H1 (cell line): Measurements from ENCODE around the gene KRCC1. TPM values are rescaled to one million over a fixed set of nuclear protein-coding genes. Genes with fewer than 3 reads are reported as not detected.
A peak's percentile ranks its signal among the peaks of the same experiment; 100 is the strongest.

ENCODE experiments used
- EGR1 ChIP-seq: IDR thresholded peaks from 2 replicates; pipeline ENCODE4 v1.6.1; 2011; ENCODE audit warnings: low read depth, low read length, borderline replicate concordance
- GTF2F1 ChIP-seq: IDR thresholded peaks from 2 replicates; pipeline ENCODE4 v1.6.1; 2012; ENCODE audit warnings: low read depth, low read length, improper control_type of control experiment, borderline replicate concordance
- HDAC2 ChIP-seq, 2 experiments: fragments of 300-600 bp in 1 of 2; sonication (generic) in 1 of 2; IDR thresholded peaks; 2 replicates each; pipeline ENCODE4 v1.6.1; 2011 to 2012; ENCODE audit warnings: low read depth in 2 of 2, low read length in 2 of 2, mild to moderate bottlenecking in 2 of 2, moderate library complexity in 2 of 2, borderline replicate concordance in 1 of 2, inconsistent platforms in 1 of 2
- KDM4A ChIP-seq: IDR thresholded peaks from one replicate; pipeline ENCODE4 v1.7.1; 2012; ENCODE audit warnings: low read depth, mild to moderate bottlenecking, moderate library complexity, low read length, inconsistent platforms; ENCODE audit not compliant: severe bottlenecking
- MAFK ChIP-seq: IDR thresholded peaks from 2 replicates; pipeline ENCODE4 v1.6.1; 2012; ENCODE audit warnings: low read depth, mild to moderate bottlenecking, improper control_type of control experiment, low read length
- NRF1 ChIP-seq: IDR thresholded peaks from 2 replicates; pipeline ENCODE4 v1.6.1; 2011; ENCODE audit warnings: mild to moderate bottlenecking, low read depth, low read length, improper control_type of control experiment
- PHF8 ChIP-seq: fragments of 200-600 bp; sonication (generic); conservative IDR thresholded peaks from 2 replicates; pipeline ENCODE4 v1.7.1; 2012; ENCODE audit warnings: low read depth, mild to moderate bottlenecking, inconsistent platforms, low read length, moderate library complexity
- POLR2A ChIP-seq, 2 experiments: IDR thresholded peaks; 1 replicate in 1 of 2; 2 replicates in 1 of 2; pipeline ENCODE4 v1.6.1; 2011; ENCODE audit warnings: low read depth in 2 of 2, low read length in 2 of 2, mild to moderate bottlenecking in 2 of 2; ENCODE audit errors: control extremely low read depth in 1 of 2
- POLR2AphosphoS5 ChIP-seq: IDR thresholded peaks from 2 replicates; pipeline ENCODE4 v1.6.1; 2011; ENCODE audit warnings: low read depth, low read length
- RAD21 ChIP-seq, 2 experiments: IDR thresholded peaks in 1 of 2; conservative IDR thresholded peaks in 1 of 2; 2 replicates each; pipeline ENCODE4 v1.6.1; 2011; ENCODE audit warnings: low read depth in 2 of 2, low read length in 2 of 2, improper control_type of control experiment in 1 of 2, inconsistent platforms in 1 of 2, mild to moderate bottlenecking in 1 of 2, moderate library complexity in 1 of 2
- SIN3A ChIP-seq, 2 experiments: IDR thresholded peaks in 1 of 2; conservative IDR thresholded peaks in 1 of 2; 2 replicates each; pipeline ENCODE4 v1.6.1; 2011 to 2012; ENCODE audit warnings: low read length in 2 of 2, improper control_type of control experiment in 1 of 2, low read depth in 1 of 2, mild to moderate bottlenecking in 1 of 2
- SP2 ChIP-seq: IDR thresholded peaks from 2 replicates; pipeline ENCODE4 v1.6.1; 2012; ENCODE audit warnings: mild to moderate bottlenecking, low read length, inconsistent platforms
- SRF ChIP-seq: IDR thresholded peaks from 2 replicates; pipeline ENCODE4 v1.6.1; 2011; ENCODE audit warnings: mild to moderate bottlenecking, low read depth, low read length, moderate library complexity
- TAF7 ChIP-seq: optimal IDR thresholded peaks from 2 replicates; pipeline ENCODE3; 2011; ENCODE audit warnings: low read depth, mild to moderate bottlenecking, inconsistent platforms, low read length, moderate library complexity, borderline replicate concordance
- TCF12 ChIP-seq: IDR thresholded peaks from 2 replicates; pipeline ENCODE4 v1.6.1; 2011; ENCODE audit warnings: low read depth, mild to moderate bottlenecking, low read length
- YY1 ChIP-seq: IDR thresholded peaks from 2 replicates; pipeline ENCODE4 v1.6.1; 2011; ENCODE audit warnings: low read depth, mild to moderate bottlenecking, low read length
- ZNF274 ChIP-seq: IDR thresholded peaks from 2 replicates; pipeline ENCODE4 v1.7.0; 2012; ENCODE audit warnings: low read length, borderline replicate concordance; ENCODE audit errors: extremely low read depth
- polyA plus RNA-seq, 7 experiments: library from polyadenylated mRNA; depleted of rRNA in 3 of 7; stranded (reverse) in 5 of 7; unstranded in 2 of 7; fragments of >200 nt in 5 of 7; fragments of 200-250 nt in 2 of 7; gene quantifications; 1 replicate in 5 of 7; 2 replicates in 1 of 7; 4 replicates in 1 of 7; pipeline versions ENCODE4 v1.2.1 to v1.2.3, GENCODE V29; 2011 to 2013; ENCODE audit warnings: missing spikeins in 2 of 7, mixed read lengths in 2 of 7
- total RNA-seq: library from RNA; stranded (reverse); fragmentation: NEBNext Ultra II Directional; extraction: Animal tissue kit (Norgen Biotek cat#: 25700); gene quantifications from 2 replicates; pipeline ENCODE4 v1.2.1, GENCODE V29; 2021
- TF ChIP-seq, protein P1 (sequence below): IDR thresholded peaks from 2 replicates; pipeline ENCODE4 v1.6.1; 2011; ENCODE audit warnings: low read length, improper control_type of control experiment

KRCC1 gene
- total and polyA plus RNA-seq, 2 of the 8 experiments (the other 6 are each of a cell fraction or from before 2014, with no cell fraction given), result 5.1 to 8.5 TPM

DNA sequence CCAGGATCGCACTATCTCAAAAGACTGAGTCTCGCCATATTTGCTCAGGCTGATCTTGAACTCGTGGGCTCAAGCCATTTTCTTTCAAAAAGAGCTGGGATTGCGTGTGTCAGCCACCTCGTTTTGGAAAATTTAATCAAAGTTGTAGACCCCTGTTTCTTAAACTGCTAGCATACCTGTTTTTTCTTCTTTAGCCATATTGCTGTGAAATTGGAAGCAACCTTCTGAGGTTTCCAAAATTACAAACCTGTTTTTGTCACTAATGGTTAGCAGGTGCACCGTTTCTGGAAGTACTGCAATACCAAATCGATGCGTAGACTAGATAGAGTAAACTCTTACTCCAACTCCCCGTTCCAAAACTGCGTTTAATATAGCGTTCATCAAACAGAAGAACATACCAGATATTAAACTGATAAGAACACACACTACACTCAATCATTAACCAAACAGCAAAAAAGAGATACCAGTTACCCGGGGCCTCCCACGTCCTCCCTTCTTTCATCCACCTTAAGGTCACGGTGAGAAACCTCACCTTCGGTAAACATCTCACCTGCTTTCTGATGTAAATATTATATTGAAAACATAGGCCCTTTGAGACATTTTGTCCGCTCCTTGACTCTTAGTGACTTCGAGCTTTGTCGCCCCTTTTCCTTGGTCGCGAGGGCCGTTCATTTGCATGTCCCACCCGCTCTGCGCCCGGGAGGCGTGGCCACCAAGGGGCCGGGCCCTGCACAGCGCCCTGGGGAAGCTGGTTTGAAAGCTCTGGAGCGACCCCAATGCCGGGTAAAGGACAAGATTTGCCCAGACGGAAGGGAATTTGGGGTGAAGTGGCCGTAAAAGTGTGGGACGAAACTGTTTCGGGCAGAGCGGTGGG lies 39.3 kb downstream of the KRCC1 start, which contains the start of gene RNU2-63P (continued):
- TF ChIP-seq YY1, result peak; percentile 49; the same call in 1 of the 2 replicates
- TF ChIP-seq SIN3A (conservative IDR thresholded peaks at IDR 0.05 in 1 of 2, IDR thresholded peaks at IDR 0.05 in 1 of 2; ENCODE audit: low read depth in 1 of 2, low read length in 2 of 2), result peak in 1 of 2 experiments; percentile 89; a peak in 1 of 4 replicates
- TF ChIP-seq POLR2A (IDR thresholded peaks at IDR 0.05; ENCODE audit: control extremely low read depth in 1 of 2, low read depth in 2 of 2, low read length in 2 of 2), result peak; percentile 97 to 100
- peak; percentile 99 for TF ChIP-seq POLR2AphosphoS5
- peak; percentile 20; the same call in 1 of the 2 replicates for TF ChIP-seq NRF1
- peak; percentile 100 for TF ChIP-seq GTF2F1
- no peak for TF ChIP-seq KDM4A
- 0 out of 2 replicates have a peak, but pooled peaks have one; percentile 4 for TF ChIP-seq PHF8
- 0 out of 2 replicates have a peak, but pooled peaks have one; percentile 1 for TF ChIP-seq MAFK
- peak; percentile 1; the same call in 1 of the 2 replicates for TF ChIP-seq SRF
- TF ChIP-seq, protein P1, sequence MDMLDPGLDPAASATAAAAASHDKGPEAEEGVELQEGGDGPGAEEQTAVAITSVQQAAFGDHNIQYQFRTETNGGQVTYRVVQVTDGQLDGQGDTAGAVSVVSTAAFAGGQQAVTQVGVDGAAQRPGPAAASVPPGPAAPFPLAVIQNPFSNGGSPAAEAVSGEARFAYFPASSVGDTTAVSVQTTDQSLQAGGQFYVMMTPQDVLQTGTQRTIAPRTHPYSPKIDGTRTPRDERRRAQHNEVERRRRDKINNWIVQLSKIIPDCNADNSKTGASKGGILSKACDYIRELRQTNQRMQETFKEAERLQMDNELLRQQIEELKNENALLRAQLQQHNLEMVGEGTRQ, result no peak
- no peak for TF ChIP-seq SP2
- TF ChIP-seq TAF7, result peak; percentile 100
- peak in 1 of 2 experiments; percentile 58; a peak in 2 of 4 replicates for TF ChIP-seq HDAC2 (IDR thresholded peaks at IDR 0.05; ENCODE audit: borderline replicate concordance in 1 of 2, low read depth in 2 of 2, low read length in 2 of 2)
- TF ChIP-seq EGR1, result peak; percentile 93
- no peak for TF ChIP-seq RAD21 (IDR thresholded peaks at IDR 0.05 in 1 of 2, conservative IDR thresholded peaks at IDR 0.05 in 1 of 2; ENCODE audit: low read depth in 2 of 2, low read length in 2 of 2)
- TF ChIP-seq TCF12, result 0 out of 2 replicates have a peak, but pooled peaks have one; percentile 62
- no peak for TF ChIP-seq ZNF274
